SK-N-MC (cell line): ENCODE measurements around the gene ITSN2.

Experiments used
- EZH2 ChIP-seq: fragments of 200-600 bp; sonication (generic); IDR thresholded peaks from one replicate; pipeline ENCODE4 v1.6.1; 2017; ENCODE audit warnings: antibody characterized with exemption
- FOXP2 ChIP-seq: optimal IDR thresholded peaks from 2 replicates; pipeline ENCODE3; 2011; ENCODE audit warnings: mild to moderate bottlenecking, moderate library complexity; ENCODE audit not compliant: insufficient read depth; ENCODE audit errors: extremely low read length, control extremely low read depth
- POLR2AphosphoS5 ChIP-seq: IDR thresholded peaks from 2 replicates; pipeline ENCODE4 v1.6.1; 2012; ENCODE audit warnings: mild to moderate bottlenecking, low read depth, low read length, borderline replicate concordance

- no peak for TF ChIP-seq EZH2
- TF ChIP-seq POLR2AphosphoS5 = no peak
- no peak for TF ChIP-seq FOXP2
Measured at GRCh38 chr2:24207359-24207758, 153.0 kb downstream of the ITSN2 start.
